NT2/D1 (cell line): Measurements from ENCODE around the gene XG.

Experiments used
- DNase-seq: peaks from one replicate; pipeline ENCODE4 v3.0.0-alpha.2; 2011; ENCODE audit warnings: low read depth, low spot score
- H3K27me3 ChIP-seq: 2 replicates; pipeline ENCODE4 v1.6.0; 2011; ENCODE audit warnings: mild to moderate bottlenecking; ENCODE audit not compliant: insufficient read length, insufficient read depth
- H3K36me3 ChIP-seq: 2 replicates; pipeline ENCODE4 v1.6.1; 2011; ENCODE audit warnings: mild to moderate bottlenecking, low read length, mixed read lengths; ENCODE audit not compliant: insufficient read depth, insufficient read length
- H3K4me1 ChIP-seq: 2 replicates; pipeline ENCODE4 v1.5.1; 2011; ENCODE audit not compliant: insufficient read depth, insufficient read length
- H3K4me3 ChIP-seq: 2 replicates; pipeline ENCODE4 v1.5.1; 2011; ENCODE audit warnings: low read depth; ENCODE audit not compliant: insufficient read length
- H3K9ac ChIP-seq: 2 replicates; pipeline ENCODE4 v1.6.0; 2011; ENCODE audit warnings: low read depth; ENCODE audit not compliant: insufficient read length
- H3K9me3 ChIP-seq: 2 replicates; pipeline ENCODE4 v1.5.1; 2011; ENCODE audit warnings: mild to moderate bottlenecking, low read length; ENCODE audit not compliant: insufficient read depth
- SUZ12 ChIP-seq: IDR thresholded peaks from 2 replicates; pipeline ENCODE4 v1.6.1; 2011; ENCODE audit not compliant: insufficient read length, insufficient read depth; ENCODE audit errors: extremely low read depth
- YY1 ChIP-seq: IDR thresholded peaks from 2 replicates; pipeline ENCODE4 v1.6.1; 2011; ENCODE audit not compliant: insufficient read length, insufficient read depth
- ZNF274 ChIP-seq: IDR thresholded peaks from 2 replicates; pipeline ENCODE4 v1.6.1; 2011; ENCODE audit warnings: mild to moderate bottlenecking, low read depth, low read length

XG gene

GRCh38 chrX:2828959-2829411 is 77.1 kb downstream of the XG start:
- TF ChIP-seq YY1 (no peak), SUZ12 (no peak), ZNF274 (no peak)
- Histone ChIP-seq H3K36me3 (peaks cover 20% of the 10 kb centered on the region), H3K9ac (peak overlapping the region; percentile 67), H3K4me3 (peak overlapping the region; percentile 47), H3K4me1 (no peaks in the 10 kb centered on the region), H3K27me3 (peaks cover 9% of the 10 kb centered on the region), H3K9me3 (no peaks in the 10 kb centered on the region)
- DNase-seq, result peak; percentile 25

GRCh38 chrX:2829469-2830246 is 77.8 kb downstream of the XG start:
- H3K27me3 ChIP-seq, result peaks cover 9% of the 10 kb centered on the region
- TF ChIP-seq YY1 (no peak), ZNF274 (no peak), SUZ12 (no peak)
- peak overlapping the region; percentile 67 for H3K9ac ChIP-seq
- H3K36me3 ChIP-seq, result peaks cover 24% of the 10 kb centered on the region
- no peaks in the 10 kb centered on the region for H3K9me3 ChIP-seq
- peak overlapping the region; percentile 47 for H3K4me3 ChIP-seq
- H3K4me1 ChIP-seq, result no peaks in the 10 kb centered on the region
- DNase-seq, result no peak

- TF ChIP-seq YY1 (no peak), SUZ12 (no peak), ZNF274 (no peak)
Measured at GRCh38 chrX:2831471-2832228, 79.8 kb downstream of the XG start.

GRCh38 chrX:2837961-2838360 is 86.1 kb downstream of the XG start:
- Histone ChIP-seq H3K36me3 (peaks cover 28% of the 10 kb centered on the region), H3K4me1 (no peaks in the 10 kb centered on the region), H3K9ac (no peak overlapping the region), H3K9me3 (peaks cover 26% of the 10 kb centered on the region), H3K4me3 (no peak overlapping the region), H3K27me3 (no peaks in the 10 kb centered on the region)
- no peak for DNase-seq
- TF ChIP-seq YY1 (no peak), ZNF274 (no peak), SUZ12 (no peak)

More at GRCh38 chrX:2831471-2832228, 79.8 kb downstream of the XG start:
- Histone ChIP-seq H3K36me3 (peaks cover 31% of the 10 kb centered on the region), H3K27me3 (peaks cover 9% of the 10 kb centered on the region), H3K4me1 (no peaks in the 10 kb centered on the region), H3K9ac (no peak overlapping the region), H3K4me3 (no peak overlapping the region), H3K9me3 (peaks cover 6% of the 10 kb centered on the region; the same call in 1 of the 2 replicates)
- DNase-seq, result no peak

DNA sequence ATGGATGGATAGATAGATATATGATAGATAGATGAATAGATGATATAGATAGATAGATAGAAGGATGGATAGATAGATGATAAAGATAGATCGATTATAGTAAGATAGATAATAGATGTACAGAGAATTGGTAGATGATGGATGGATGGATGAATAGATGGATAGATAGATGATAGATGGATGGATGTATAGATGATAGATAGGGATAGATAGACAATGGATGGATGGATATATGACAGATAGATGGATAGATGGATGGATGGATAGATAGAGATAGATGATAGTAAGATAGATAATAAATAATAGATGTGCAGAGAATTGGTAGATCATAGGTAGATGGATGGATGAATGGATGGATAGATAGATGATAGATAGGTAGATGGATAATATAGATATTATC is 89.1 kb downstream of the XG start:
- Histone ChIP-seq H3K9me3 (peaks cover 36% of the 10 kb centered on the region), H3K4me1 (no peaks in the 10 kb centered on the region), H3K36me3 (peaks cover 22% of the 10 kb centered on the region), H3K4me3 (no peak overlapping the region), H3K27me3 (no peaks in the 10 kb centered on the region), H3K9ac (no peak overlapping the region)
- TF ChIP-seq SUZ12, result no peak
- TF ChIP-seq ZNF274, result no peak
- no peak for TF ChIP-seq YY1
- DNase-seq, result no peak

DNA sequence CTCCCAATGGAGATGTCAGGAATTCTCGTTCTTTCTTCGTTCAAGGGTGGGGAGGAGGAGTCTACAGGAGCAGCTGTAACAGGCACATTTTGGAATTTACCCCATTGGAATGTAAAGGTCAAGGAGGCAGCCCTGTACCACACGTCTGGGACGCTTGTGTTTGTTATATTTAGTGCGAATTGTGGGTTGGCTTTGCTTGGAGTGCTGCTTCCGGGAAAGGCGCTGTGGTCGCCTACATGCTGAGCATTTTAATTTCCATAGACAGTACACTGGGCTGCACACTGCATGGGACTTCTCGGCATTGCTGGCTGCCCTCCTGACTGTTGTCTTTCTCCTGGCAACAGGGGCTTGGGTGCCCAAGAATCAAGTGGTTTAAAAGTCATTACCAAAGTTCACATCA is 89.7 kb downstream of the XG start:
- Histone ChIP-seq H3K36me3 (peaks cover 18% of the 10 kb centered on the region), H3K27me3 (no peaks in the 10 kb centered on the region), H3K9me3 (peaks cover 31% of the 10 kb centered on the region), H3K4me1 (no peaks in the 10 kb centered on the region), H3K4me3 (no peak overlapping the region), H3K9ac (no peak overlapping the region)
- TF ChIP-seq ZNF274, result no peak
- TF ChIP-seq YY1, result no peak
- TF ChIP-seq SUZ12, result no peak
- no peak for DNase-seq

DNA sequence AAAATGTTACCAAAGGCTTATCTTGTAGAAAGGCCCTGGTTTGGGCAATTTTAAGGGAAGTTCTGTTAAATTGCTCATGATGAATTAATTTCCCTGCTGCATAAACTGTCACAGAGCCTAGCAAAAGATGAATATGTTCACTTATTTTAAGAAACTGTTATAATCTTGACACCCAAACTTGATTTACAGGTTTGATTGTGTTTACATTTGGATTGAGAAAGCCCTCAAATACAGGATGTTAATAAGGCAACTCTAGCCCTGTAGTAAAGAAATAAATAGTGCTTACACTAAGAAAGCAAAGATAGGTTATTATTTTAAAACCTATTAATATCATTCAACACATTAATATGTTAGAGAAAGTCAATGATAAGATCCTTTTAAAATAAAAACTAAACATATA is 95.2 kb downstream of the XG start:
- DNase-seq, result no peak
- TF ChIP-seq SUZ12 (no peak), ZNF274 (no peak), YY1 (no peak)
- Histone ChIP-seq H3K9ac (no peak overlapping the region), H3K27me3 (no peaks in the 10 kb centered on the region), H3K9me3 (peaks cover 10% of the 10 kb centered on the region), H3K4me3 (no peak overlapping the region), H3K4me1 (no peaks in the 10 kb centered on the region), H3K36me3 (peaks cover 9% of the 10 kb centered on the region)
